ENCODE measurements around the gene PCDHA3. TPM values are rescaled to one million over a fixed set of nuclear protein-coding genes. Genes with fewer than 3 reads are reported as not detected.
A peak's percentile ranks its signal among the peaks of the same experiment; 100 is the strongest.
"Not testable (repeated sequence)": the region's sequence is repeated elsewhere in the genome, so short reads cannot be mapped to it uniquely, and the experiment has no call there.

The PCDHA3 gene
- total and polyA plus RNA-seq, 4 donors: 2.1 to 13.2 (median 8.9) TPM

DNA sequence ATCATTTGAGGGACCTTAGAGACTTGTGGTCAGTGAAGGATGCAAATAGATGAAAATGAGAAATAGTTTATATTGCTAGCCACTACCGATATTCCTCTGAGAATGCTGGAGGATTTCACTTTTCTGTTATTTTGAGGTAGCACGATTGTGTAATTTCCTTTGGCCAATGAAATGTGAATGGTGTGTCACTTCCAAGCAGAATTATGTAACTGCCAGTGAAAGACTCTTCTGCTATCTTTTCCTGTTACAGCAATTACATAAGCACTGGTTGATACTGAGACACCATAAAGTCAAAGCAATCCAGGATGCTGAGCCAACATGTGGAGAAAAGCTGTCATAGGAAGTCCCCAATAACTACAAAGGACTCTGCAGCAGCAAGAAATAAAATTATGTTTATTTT lies 9.8 kb upstream of the PCDHA3 start:
- Histone ChIP-seq H3K27ac (ENCODE audit: low read depth, low read length) (no peak overlapping the region), H3K4me1 (ENCODE audit: control insufficient read depth, insufficient read depth, low read length) (no peaks in the 10 kb centered on the region), H3K36me3 (ENCODE audit: control insufficient read depth, insufficient read depth, low read length) (no peaks in the 10 kb centered on the region), H3K27me3 (ENCODE audit: control insufficient read depth, insufficient read depth, low read length) (peaks cover 2% of the 10 kb centered on the region), H3K4me3 (ENCODE audit: low read depth, low read length) (no peak overlapping the region), H3K9me3 (ENCODE audit: control insufficient read depth, insufficient read depth, low read length) (peaks cover 17% of the 10 kb centered on the region)
- DNase-seq (ENCODE audit: low read depth in 4 of 6, low spot score in 6 of 6): no peak
- 75% methylated on average over 1 of the region's 2 CpGs for WGBS (ENCODE audit: insufficient coverage)

DNA sequence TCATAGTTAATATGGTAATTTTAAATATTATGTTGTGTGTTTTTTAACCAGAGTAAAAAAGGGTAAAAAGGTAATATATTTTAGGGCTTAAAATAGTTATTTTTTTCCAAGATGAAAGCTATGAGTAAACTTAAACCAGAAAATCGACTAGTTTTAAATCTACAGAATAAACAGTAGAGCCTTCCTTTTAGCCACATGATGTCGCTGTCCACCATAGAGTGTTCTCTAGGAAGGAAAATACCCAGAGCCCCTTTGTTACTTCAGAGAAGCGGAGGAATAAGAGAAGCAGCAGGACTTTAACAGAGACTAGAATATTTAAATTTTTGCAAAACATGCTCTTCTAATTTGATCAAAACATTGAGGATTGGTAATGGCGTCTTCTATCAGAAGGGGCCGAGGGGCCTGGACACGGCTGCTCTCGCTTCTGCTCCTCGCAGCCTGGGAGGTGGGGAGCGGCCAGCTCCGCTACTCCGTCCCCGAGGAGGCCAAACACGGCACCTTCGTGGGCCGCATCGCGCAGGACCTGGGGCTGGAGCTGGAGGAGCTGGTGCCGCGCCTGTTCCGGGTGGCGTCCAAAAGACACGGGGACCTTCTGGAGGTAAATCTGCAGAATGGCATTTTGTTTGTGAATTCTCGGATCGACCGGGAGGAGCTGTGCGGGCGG lies 6.1 kb upstream of the PCDHA3 start, which contains the start of gene PCDHA2:
Gene PCDHA2, plus strand, starts transcription at position 258 of the 664 bp plus-strand sequence.
- H3K36me3 ChIP-seq (ENCODE audit: control insufficient read depth, insufficient read depth, low read length): peaks cover 8% of the 10 kb centered on the region
- DNase-seq (ENCODE audit: low read depth in 4 of 6, low spot score in 6 of 6): peak in 2 of 6 donors; percentile 37 to 47
- no peaks in the 10 kb centered on the region for H3K27me3 ChIP-seq (ENCODE audit: control insufficient read depth, insufficient read depth, low read length)
- 18% methylated on average over 24 of the region's 27 CpGs for WGBS (ENCODE audit: insufficient coverage)
- no peaks in the 10 kb centered on the region for H3K4me1 ChIP-seq (ENCODE audit: control insufficient read depth, insufficient read depth, low read length)
- H3K27ac ChIP-seq (ENCODE audit: low read depth, low read length): no peak within 1 kb of the TSS
- peaks cover 14% of the 10 kb centered on the region for H3K9me3 ChIP-seq (ENCODE audit: control insufficient read depth, insufficient read depth, low read length)
- no peak within 1 kb of the TSS for H3K4me3 ChIP-seq (ENCODE audit: low read depth, low read length)

- H3K4me1 ChIP-seq (ENCODE audit: control insufficient read depth, insufficient read depth, low read length): no peaks in the 10 kb centered on the region
- no peaks in the 10 kb centered on the region for H3K27me3 ChIP-seq (ENCODE audit: control insufficient read depth, insufficient read depth, low read length)
- H3K27ac ChIP-seq (ENCODE audit: low read depth, low read length): no peak overlapping the region
- H3K9me3 ChIP-seq (ENCODE audit: control insufficient read depth, insufficient read depth, low read length): peaks cover 14% of the 10 kb centered on the region
- no peak overlapping the region for H3K4me3 ChIP-seq (ENCODE audit: low read depth, low read length)
- H3K36me3 ChIP-seq (ENCODE audit: control insufficient read depth, insufficient read depth, low read length): peaks cover 8% of the 10 kb centered on the region
- DNase-seq (ENCODE audit: low read depth in 4 of 6, low spot score in 6 of 6): peak in 2 of 6 donors; percentile 9 to 17
- 0% methylated on average over 2 of the region's 15 CpGs for WGBS (ENCODE audit: insufficient coverage)
Observed at GRCh38 chr5:140795259-140795641, 5.6 kb upstream of the PCDHA3 start.

GRCh38 chr5:140796072-140796717 lies 4.7 kb upstream of the PCDHA3 start:
- not testable (repeated sequence) for H3K27me3 ChIP-seq (ENCODE audit: control insufficient read depth, insufficient read depth, low read length); DNase-seq (ENCODE audit: low read depth in 4 of 6, low spot score in 6 of 6); H3K4me3 ChIP-seq (ENCODE audit: low read depth, low read length); H3K27ac ChIP-seq (ENCODE audit: low read depth, low read length); H3K36me3 ChIP-seq (ENCODE audit: control insufficient read depth, insufficient read depth, low read length); H3K4me1 ChIP-seq (ENCODE audit: control insufficient read depth, insufficient read depth, low read length)
- 46% methylated on average over 72 of the region's 72 CpGs for WGBS (ENCODE audit: insufficient coverage)
- H3K9me3 ChIP-seq (ENCODE audit: control insufficient read depth, insufficient read depth, low read length): peaks cover 14% of the 10 kb centered on the region

DNA sequence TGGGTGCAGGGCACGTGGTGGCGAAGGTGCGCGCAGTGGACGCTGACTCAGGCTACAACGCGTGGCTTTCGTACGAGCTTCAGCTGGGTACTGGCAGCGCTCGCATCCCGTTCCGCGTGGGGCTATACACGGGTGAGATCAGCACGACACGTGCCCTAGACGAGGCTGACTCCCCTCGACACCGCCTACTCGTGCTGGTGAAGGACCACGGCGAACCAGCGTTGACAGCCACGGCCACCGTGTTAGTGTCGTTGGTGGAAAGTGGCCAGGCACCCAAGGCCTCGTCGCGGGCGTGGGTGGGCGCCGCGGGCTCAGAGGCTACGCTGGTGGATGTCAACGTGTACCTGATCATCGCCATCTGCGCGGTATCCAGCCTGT lies 4.2 kb upstream of the PCDHA3 start:
- no peak overlapping the region for H3K4me3 ChIP-seq (ENCODE audit: low read depth, low read length)
- no peaks in the 10 kb centered on the region for H3K4me1 ChIP-seq (ENCODE audit: control insufficient read depth, insufficient read depth, low read length)
- H3K36me3 ChIP-seq (ENCODE audit: control insufficient read depth, insufficient read depth, low read length): peaks cover 8% of the 10 kb centered on the region
- no peaks in the 10 kb centered on the region for H3K27me3 ChIP-seq (ENCODE audit: control insufficient read depth, insufficient read depth, low read length)
- WGBS (ENCODE audit: insufficient coverage): 48% methylated on average over 39 of the region's 39 CpGs
- no peak for DNase-seq (ENCODE audit: low read depth in 4 of 6, low spot score in 6 of 6)
- peaks cover 14% of the 10 kb centered on the region for H3K9me3 ChIP-seq (ENCODE audit: control insufficient read depth, insufficient read depth, low read length)
- no peak overlapping the region for H3K27ac ChIP-seq (ENCODE audit: low read depth, low read length)

DNA sequence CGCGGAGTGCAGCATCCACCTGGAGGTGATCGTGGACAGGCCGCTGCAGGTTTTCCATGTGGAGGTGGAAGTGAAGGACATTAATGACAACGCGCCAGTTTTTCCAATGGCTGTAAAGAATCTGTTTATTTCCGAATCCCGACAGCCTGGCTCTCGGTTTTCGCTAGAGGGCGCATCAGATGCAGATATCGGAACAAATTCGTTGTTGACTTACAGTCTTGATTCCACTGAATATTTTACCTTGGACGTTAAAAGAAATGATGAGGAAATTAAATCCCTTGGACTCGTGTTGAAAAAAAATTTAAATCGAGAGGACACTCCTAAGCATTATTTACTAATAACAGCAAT lies 611 bp downstream of the PCDHA3 start:
- Histone ChIP-seq H3K4me1 (ENCODE audit: control insufficient read depth, insufficient read depth, low read length) (no peaks in the 10 kb centered on the region), H3K9me3 (ENCODE audit: control insufficient read depth, insufficient read depth, low read length) (peaks cover 17% of the 10 kb centered on the region), H3K27me3 (ENCODE audit: control insufficient read depth, insufficient read depth, low read length) (no peaks in the 10 kb centered on the region), H3K27ac (ENCODE audit: low read depth, low read length) (no peak overlapping the region), H3K36me3 (ENCODE audit: control insufficient read depth, insufficient read depth, low read length) (peaks cover 15% of the 10 kb centered on the region), H3K4me3 (ENCODE audit: low read depth, low read length) (no peak overlapping the region)
- peak in 2 of 6 donors; percentile 17 to 44 for DNase-seq (ENCODE audit: low read depth in 4 of 6, low spot score in 6 of 6)
- WGBS (ENCODE audit: insufficient coverage): 2% methylated on average over 5 of the region's 16 CpGs

GRCh38 chr5:140802381-140802780 lies 1.5 kb downstream of the PCDHA3 start:
- not testable (repeated sequence) for DNase-seq (ENCODE audit: low read depth in 4 of 6, low spot score in 6 of 6); H3K4me3 ChIP-seq (ENCODE audit: low read depth, low read length); H3K4me1 ChIP-seq (ENCODE audit: control insufficient read depth, insufficient read depth, low read length); H3K27me3 ChIP-seq (ENCODE audit: control insufficient read depth, insufficient read depth, low read length); H3K36me3 ChIP-seq (ENCODE audit: control insufficient read depth, insufficient read depth, low read length); H3K27ac ChIP-seq (ENCODE audit: low read depth, low read length)
- WGBS (ENCODE audit: insufficient coverage): 39% methylated on average over 45 of the region's 45 CpGs
- H3K9me3 ChIP-seq (ENCODE audit: control insufficient read depth, insufficient read depth, low read length): peaks cover 10% of the 10 kb centered on the region

DNA sequence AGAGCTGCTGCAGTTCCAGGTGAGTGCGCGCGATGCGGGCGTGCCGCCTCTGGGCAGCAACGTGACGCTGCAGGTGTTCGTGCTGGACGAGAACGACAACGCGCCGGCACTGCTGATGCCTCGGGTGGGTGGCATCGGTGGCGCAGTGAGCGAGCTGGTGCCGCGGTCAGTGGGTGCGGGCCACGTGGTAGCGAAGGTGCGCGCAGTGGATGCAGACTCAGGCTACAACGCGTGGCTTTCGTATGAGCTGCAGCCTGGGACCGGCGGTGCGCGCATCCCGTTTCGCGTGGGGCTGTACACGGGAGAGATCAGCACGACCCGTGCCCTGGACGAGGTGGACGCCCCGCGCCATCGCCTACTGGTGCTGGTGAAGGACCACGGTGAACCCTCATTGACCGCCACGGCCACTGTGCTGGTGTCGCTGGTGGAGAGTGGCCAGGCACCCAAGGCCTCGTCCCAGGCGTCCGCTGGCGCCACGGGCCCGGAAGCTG lies 2.0 kb downstream of the PCDHA3 start:
- Histone ChIP-seq H3K9me3 (ENCODE audit: control insufficient read depth, insufficient read depth, low read length) (peaks cover 15% of the 10 kb centered on the region), H3K27ac (ENCODE audit: low read depth, low read length) (no peak overlapping the region), H3K4me3 (ENCODE audit: low read depth, low read length) (no peak overlapping the region), H3K4me1 (ENCODE audit: control insufficient read depth, insufficient read depth, low read length) (no peaks in the 10 kb centered on the region), H3K27me3 (ENCODE audit: control insufficient read depth, insufficient read depth, low read length) (no peaks in the 10 kb centered on the region), H3K36me3 (ENCODE audit: control insufficient read depth, insufficient read depth, low read length) (peaks cover 8% of the 10 kb centered on the region)
- DNase-seq (ENCODE audit: low read depth in 4 of 6, low spot score in 6 of 6): no peak
- WGBS (ENCODE audit: insufficient coverage): 34% methylated on average over 53 of the region's 53 CpGs

- Histone ChIP-seq H3K4me3 (ENCODE audit: low read depth, low read length) (no peak within 1 kb of the TSS), H3K27ac (ENCODE audit: low read depth, low read length) (no peak within 1 kb of the TSS), H3K36me3 (ENCODE audit: control insufficient read depth, insufficient read depth, low read length) (peaks cover 19% of the 10 kb centered on the region), H3K9me3 (ENCODE audit: control insufficient read depth, insufficient read depth, low read length) (peaks cover 17% of the 10 kb centered on the region), H3K27me3 (ENCODE audit: control insufficient read depth, insufficient read depth, low read length) (no peaks in the 10 kb centered on the region), H3K4me1 (ENCODE audit: control insufficient read depth, insufficient read depth, low read length) (no peaks in the 10 kb centered on the region)
- DNase-seq (ENCODE audit: low read depth in 4 of 6, low spot score in 6 of 6): peak in 2 of 6 donors; percentile 59 to 70
- WGBS (ENCODE audit: insufficient coverage): 18% methylated on average over 42 of the region's 47 CpGs
Observed at GRCh38 chr5:140806834-140807775, 6.2 kb downstream of the PCDHA3 start, which contains the start of gene PCDHA4. Gene PCDHA4, plus strand, starts transcription at chr5:140807068.
